ENCODE data around the gene SAMSN1.

The SAMSN1 gene

DNA sequence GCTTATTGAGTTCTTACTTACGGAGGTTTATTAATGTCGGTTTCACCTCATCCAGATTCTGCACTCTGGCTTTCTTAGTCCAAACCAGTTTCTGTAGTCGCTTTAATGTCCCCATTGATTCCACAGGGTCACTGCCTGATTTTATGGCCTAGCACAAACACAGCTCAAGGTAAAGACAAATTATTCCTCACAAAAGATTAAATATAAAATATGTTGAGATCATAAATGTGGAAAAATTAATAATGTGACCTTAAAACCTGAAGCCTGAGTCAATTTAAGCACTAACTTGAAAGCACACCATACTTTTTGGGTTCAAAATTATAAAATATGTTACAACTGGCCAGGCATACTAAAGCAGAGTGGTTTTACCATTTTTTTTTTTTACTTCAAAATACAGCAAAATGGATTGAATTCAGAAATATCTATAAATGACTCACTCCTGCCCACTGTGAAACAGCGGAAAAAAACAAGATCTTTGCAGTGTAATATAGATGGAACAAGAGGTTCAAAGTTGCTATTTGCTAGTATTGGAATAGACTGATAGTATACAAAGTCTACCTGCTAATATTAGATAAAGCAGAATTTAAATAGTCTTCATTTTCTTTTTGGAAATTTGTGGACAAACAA lies 37.6 kb upstream of the SAMSN1 start:
- Histone ChIP-seq H3K27me3 (ENCODE audit: low read depth, low read length) (no peaks in the 10 kb centered on the region), H3K4me3 (ENCODE audit: low read depth in 1 of 2, low read length in 2 of 2) (no peak overlapping the region), H3K4me1 (ENCODE audit: control insufficient read depth in 1 of 2, insufficient read depth in 2 of 2, low read length in 2 of 2) (no peaks in the 10 kb centered on the region), H3K27ac (ENCODE audit: low read length) (no peak overlapping the region), H3K9me3 (ENCODE audit: control insufficient read depth in 1 of 2, low read length in 2 of 2) (no peaks in the 10 kb centered on the region), H3K36me3 (ENCODE audit: control insufficient read depth in 1 of 2, insufficient read depth in 2 of 2, low read length in 2 of 2) (no peaks in the 10 kb centered on the region)

DNA sequence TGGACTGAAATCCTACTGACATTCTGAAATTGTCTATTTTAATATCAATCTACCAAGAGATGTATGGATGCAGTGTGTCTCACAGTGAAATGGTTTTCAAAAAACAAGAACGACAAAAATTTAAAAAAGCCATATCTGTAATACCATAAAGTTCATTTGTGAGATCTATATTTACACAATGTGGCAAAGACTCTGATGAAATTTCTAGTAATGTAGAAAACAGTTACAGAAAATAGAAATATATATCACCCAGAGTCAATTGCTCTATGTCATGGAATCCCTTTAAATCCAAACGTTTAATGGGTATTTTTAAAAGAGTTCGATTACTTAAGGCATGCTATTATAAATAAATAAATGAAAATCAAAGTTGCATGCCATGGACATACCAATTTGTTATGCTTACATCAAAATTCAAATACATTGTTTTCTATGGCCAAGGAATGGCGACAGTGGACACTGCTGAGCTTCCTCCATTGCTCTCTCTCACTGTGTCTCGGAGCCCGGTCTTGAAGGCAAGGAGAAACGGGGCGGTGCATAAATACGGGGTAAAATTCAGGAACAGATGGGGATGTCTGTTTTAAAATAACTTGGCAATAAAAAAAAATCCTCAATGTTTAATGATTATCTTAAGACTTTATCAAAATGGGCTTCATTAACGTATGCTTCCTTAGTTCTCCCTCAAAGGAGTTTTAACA lies 37.0 kb upstream of the SAMSN1 start:
- Histone ChIP-seq H3K27ac (ENCODE audit: low read length) (no peak overlapping the region), H3K9me3 (ENCODE audit: control insufficient read depth in 1 of 2, low read length in 2 of 2) (no peaks in the 10 kb centered on the region), H3K36me3 (ENCODE audit: control insufficient read depth in 1 of 2, insufficient read depth in 2 of 2, low read length in 2 of 2) (no peaks in the 10 kb centered on the region)

DNA sequence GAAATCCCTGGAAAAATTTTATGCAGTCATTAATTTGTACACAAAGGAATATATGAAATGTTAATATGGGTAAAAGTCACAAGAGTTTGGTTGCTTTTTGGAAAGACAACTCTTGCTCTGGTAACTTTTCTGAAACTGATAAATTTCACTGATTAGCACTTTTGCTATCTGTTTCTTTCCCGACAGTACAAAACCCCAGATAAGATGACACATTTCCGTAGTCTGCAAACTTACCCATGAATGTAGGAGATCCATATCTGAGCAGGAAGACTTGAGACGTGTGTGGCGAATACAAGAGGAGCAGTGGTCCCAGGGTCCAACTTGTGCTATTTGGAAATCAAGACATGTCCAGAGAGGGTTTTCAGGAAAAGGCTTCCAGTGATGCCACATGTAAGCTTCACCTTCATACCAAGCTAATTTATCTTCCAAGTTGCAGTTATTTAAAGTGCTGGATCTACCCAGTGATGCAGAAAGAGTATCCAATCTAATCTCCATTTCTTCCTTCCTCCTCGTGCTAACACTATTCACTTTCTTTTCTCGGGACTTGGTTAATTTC lies 35.9 kb upstream of the SAMSN1 start:
- no peaks in the 10 kb centered on the region for H3K27me3 ChIP-seq (ENCODE audit: low read depth, low read length)
- no peaks in the 10 kb centered on the region for H3K9me3 ChIP-seq (ENCODE audit: control insufficient read depth in 1 of 2, low read length in 2 of 2)
- no peak overlapping the region for H3K4me3 ChIP-seq (ENCODE audit: low read depth in 1 of 2, low read length in 2 of 2)
- no peaks in the 10 kb centered on the region for H3K36me3 ChIP-seq (ENCODE audit: control insufficient read depth in 1 of 2, insufficient read depth in 2 of 2, low read length in 2 of 2)
- H3K4me1 ChIP-seq (ENCODE audit: control insufficient read depth in 1 of 2, insufficient read depth in 2 of 2, low read length in 2 of 2) = no peaks in the 10 kb centered on the region
- H3K27ac ChIP-seq (ENCODE audit: low read length) = no peak overlapping the region

More for the DNA sequence above, 37.0 kb upstream of the SAMSN1 start:
- no peak overlapping the region for H3K4me3 ChIP-seq (ENCODE audit: low read depth in 1 of 2, low read length in 2 of 2)
- no peaks in the 10 kb centered on the region for H3K4me1 ChIP-seq (ENCODE audit: control insufficient read depth in 1 of 2, insufficient read depth in 2 of 2, low read length in 2 of 2)
- H3K27me3 ChIP-seq (ENCODE audit: low read depth, low read length) = no peaks in the 10 kb centered on the region

DNA sequence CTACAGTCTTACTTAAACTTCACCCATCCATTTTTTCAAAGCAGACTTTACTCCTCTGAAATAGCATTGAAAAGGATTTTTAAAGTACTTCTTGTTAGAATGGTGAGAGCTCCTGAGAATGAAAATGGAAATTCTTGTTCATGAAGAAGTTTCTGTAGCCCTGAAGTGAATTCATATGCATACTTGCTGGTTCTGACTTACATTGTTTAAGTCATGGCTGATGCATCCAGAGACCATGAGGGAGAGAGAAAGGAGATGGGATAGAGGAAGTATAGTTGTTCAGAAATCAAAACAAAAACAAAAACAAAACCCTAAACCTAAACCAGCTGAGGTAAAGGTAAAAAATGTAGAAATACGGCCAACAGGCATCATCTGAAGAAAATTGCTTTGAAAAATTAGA lies 27.1 kb upstream of the SAMSN1 start:
- no peak overlapping the region for H3K27ac ChIP-seq (ENCODE audit: low read length)
- no peaks in the 10 kb centered on the region for H3K27me3 ChIP-seq (ENCODE audit: low read depth, low read length)
- no peaks in the 10 kb centered on the region for H3K4me1 ChIP-seq (ENCODE audit: control insufficient read depth in 1 of 2, insufficient read depth in 2 of 2, low read length in 2 of 2)
- no peaks in the 10 kb centered on the region for H3K9me3 ChIP-seq (ENCODE audit: control insufficient read depth in 1 of 2, low read length in 2 of 2)
- H3K4me3 ChIP-seq (ENCODE audit: low read depth in 1 of 2, low read length in 2 of 2) = no peak overlapping the region
- no peaks in the 10 kb centered on the region for H3K36me3 ChIP-seq (ENCODE audit: control insufficient read depth in 1 of 2, insufficient read depth in 2 of 2, low read length in 2 of 2)

DNA sequence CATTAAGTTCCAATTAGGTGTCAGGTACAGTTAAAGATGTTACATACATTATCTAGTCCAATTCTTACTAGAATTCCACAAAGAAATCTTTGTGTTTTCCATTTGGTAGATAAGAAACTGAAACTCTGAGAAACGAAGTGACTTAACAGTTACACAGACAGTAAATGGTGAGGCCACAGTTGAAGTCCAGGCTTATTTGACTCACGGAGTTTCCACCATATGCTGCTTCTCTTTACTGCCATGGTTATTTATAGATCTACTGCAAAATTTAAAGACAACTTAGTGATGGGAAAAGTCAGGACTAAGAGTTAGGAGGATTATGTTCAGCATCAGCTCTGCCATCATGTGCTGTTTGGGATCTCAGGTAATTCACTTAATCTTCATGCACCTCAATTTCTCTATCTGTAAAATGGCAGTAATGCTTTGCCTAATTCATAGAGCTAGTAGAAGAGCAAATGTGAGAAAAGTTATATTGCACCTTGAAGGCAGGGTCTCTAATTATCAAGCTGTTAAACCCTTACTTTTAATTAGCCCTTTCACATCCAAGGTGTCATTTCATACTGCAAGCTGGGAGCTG lies 26.2 kb upstream of the SAMSN1 start:
- H3K36me3 ChIP-seq (ENCODE audit: control insufficient read depth in 1 of 2, insufficient read depth in 2 of 2, low read length in 2 of 2) = no peaks in the 10 kb centered on the region
- no peak overlapping the region for H3K27ac ChIP-seq (ENCODE audit: low read length)
- no peaks in the 10 kb centered on the region for H3K27me3 ChIP-seq (ENCODE audit: low read depth, low read length)
- H3K4me3 ChIP-seq (ENCODE audit: low read depth in 1 of 2, low read length in 2 of 2) = no peak overlapping the region
- no peaks in the 10 kb centered on the region for H3K9me3 ChIP-seq (ENCODE audit: control insufficient read depth in 1 of 2, low read length in 2 of 2)
- no peaks in the 10 kb centered on the region for H3K4me1 ChIP-seq (ENCODE audit: control insufficient read depth in 1 of 2, insufficient read depth in 2 of 2, low read length in 2 of 2)

DNA sequence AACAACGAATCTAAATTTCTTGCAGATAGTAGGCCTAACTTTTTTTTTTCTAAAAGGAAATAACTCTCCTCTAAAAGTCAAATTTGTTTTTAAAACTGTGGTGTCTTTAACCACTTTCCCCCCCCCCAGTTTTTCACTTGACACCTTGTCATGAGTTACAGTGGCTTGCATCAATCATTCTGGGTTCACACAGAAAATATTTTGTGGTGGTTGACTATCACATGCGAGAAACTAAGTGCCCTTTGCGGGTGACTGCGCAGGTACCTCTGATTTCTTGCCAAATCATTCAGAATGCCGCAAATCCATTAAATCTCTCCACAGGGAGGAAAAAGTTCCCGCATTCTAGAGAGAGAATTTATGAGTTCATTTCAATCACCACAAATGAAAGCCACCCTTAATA lies 23.8 kb upstream of the SAMSN1 start:
- Histone ChIP-seq H3K27ac (ENCODE audit: low read length) (no peak overlapping the region), H3K4me3 (ENCODE audit: low read depth in 1 of 2, low read length in 2 of 2) (no peak overlapping the region), H3K4me1 (ENCODE audit: control insufficient read depth in 1 of 2, insufficient read depth in 2 of 2, low read length in 2 of 2) (no peaks in the 10 kb centered on the region), H3K36me3 (ENCODE audit: control insufficient read depth in 1 of 2, insufficient read depth in 2 of 2, low read length in 2 of 2) (no peaks in the 10 kb centered on the region), H3K27me3 (ENCODE audit: low read depth, low read length) (no peaks in the 10 kb centered on the region), H3K9me3 (ENCODE audit: control insufficient read depth in 1 of 2, low read length in 2 of 2) (no peaks in the 10 kb centered on the region)

DNA sequence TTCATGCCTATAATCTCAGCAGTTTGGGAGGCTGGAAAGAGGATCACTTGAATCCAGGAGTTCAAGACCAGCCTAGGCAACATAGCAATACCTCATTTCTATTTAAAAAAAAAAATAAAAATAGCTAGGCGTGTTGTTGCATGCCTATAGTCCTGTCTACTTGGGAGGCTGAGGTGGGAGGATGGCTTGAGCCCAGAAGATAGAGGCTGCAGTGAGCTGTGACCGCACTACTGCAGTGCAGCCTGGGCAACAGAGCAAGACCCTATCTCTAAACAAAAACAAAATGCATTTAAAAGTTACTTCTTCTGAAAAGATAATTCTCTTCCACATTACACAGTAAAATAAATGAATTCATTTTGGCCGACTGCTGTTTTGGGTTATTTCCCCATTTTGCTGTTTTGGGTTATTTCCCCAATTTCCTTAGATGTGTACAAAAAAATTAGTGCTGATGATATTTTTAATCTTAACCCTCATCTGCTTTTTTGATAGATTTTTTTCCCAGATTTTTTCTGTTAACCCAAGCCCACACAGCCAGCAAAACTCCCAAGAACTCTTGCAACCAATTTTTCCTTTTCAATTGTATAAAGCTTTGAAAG lies 23.0 kb upstream of the SAMSN1 start:
- Histone ChIP-seq H3K4me3 (ENCODE audit: low read depth in 1 of 2, low read length in 2 of 2) (no peak overlapping the region), H3K27ac (ENCODE audit: low read length) (no peak overlapping the region), H3K36me3 (ENCODE audit: control insufficient read depth in 1 of 2, insufficient read depth in 2 of 2, low read length in 2 of 2) (no peaks in the 10 kb centered on the region)

DNA sequence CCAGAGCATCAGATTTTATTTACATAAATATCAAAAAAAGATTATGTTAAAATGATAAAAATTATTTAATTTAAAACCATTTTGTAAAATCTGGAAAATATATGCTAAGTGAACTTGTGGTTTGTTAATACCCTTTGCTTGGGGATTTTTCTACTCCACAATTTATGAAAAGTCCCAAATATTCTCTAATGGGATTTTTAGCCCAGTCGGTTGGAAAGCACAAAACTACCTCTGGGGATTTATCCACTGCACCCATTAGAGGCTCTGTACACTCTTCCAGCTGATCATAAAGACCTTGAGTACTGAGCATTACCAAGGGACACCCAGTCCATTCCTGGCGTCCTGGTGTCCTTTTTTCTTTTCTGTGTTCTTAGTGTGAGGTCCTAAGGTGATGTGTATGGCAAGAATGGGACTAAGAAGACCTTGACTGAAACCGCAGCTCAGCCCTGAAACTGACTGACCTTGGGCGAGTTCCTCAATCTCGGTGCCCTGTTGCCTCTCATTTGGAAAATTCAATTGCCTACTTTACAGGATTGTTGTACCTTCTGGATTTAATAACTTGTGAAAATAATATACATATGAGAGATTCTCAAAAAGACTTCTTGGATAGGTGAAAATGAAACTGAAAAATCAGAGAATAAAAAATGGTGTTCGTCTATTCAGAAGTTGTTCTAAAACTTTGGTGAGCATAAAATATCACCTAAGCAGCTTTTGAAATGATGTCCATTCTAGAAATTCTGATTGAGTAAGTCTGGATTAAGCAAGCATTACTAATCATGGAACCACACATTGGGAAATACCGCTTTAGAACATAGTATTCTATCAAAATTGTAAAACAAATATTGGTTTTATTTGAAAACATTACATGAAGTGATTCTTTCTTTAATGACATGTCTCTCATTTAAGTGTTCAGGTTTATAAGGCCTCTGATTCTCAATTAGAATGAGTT lies 21.5 kb upstream of the SAMSN1 start:
- Histone ChIP-seq H3K27ac (ENCODE audit: low read length) (no peak overlapping the region), H3K36me3 (ENCODE audit: control insufficient read depth in 1 of 2, insufficient read depth in 2 of 2, low read length in 2 of 2) (no peaks in the 10 kb centered on the region), H3K4me1 (ENCODE audit: control insufficient read depth in 1 of 2, insufficient read depth in 2 of 2, low read length in 2 of 2) (no peaks in the 10 kb centered on the region), H3K4me3 (ENCODE audit: low read depth in 1 of 2, low read length in 2 of 2) (no peak overlapping the region), H3K9me3 (ENCODE audit: control insufficient read depth in 1 of 2, low read length in 2 of 2) (no peaks in the 10 kb centered on the region), H3K27me3 (ENCODE audit: low read depth, low read length) (no peaks in the 10 kb centered on the region)

More for the DNA sequence above, 23.0 kb upstream of the SAMSN1 start:
- H3K27me3 ChIP-seq (ENCODE audit: low read depth, low read length) = no peaks in the 10 kb centered on the region
- H3K4me1 ChIP-seq (ENCODE audit: control insufficient read depth in 1 of 2, insufficient read depth in 2 of 2, low read length in 2 of 2) = no peaks in the 10 kb centered on the region
- no peaks in the 10 kb centered on the region for H3K9me3 ChIP-seq (ENCODE audit: control insufficient read depth in 1 of 2, low read length in 2 of 2)

DNA sequence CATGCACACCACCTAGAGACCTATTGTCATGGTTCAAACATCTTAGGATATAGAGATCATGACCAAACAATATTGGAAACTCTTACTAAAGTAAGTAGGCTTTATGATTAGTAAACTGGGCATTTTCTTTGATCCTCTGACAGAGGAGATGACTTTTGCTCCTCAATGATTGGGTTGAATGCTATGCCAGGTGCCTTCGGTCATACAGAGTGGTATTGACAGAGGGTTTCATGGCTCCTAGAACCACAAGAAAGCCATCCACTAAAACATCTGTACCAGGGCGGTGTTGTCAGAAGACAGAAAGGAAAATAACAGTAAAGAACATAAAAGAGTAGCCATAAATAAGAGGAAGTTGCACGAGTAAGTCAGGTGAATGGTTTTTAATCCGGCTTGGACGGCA lies 20.8 kb upstream of the SAMSN1 start:
- Histone ChIP-seq H3K27ac (ENCODE audit: low read length) (no peak overlapping the region), H3K4me1 (ENCODE audit: control insufficient read depth in 1 of 2, insufficient read depth in 2 of 2, low read length in 2 of 2) (no peaks in the 10 kb centered on the region), H3K27me3 (ENCODE audit: low read depth, low read length) (no peaks in the 10 kb centered on the region), H3K36me3 (ENCODE audit: control insufficient read depth in 1 of 2, insufficient read depth in 2 of 2, low read length in 2 of 2) (no peaks in the 10 kb centered on the region), H3K4me3 (ENCODE audit: low read depth in 1 of 2, low read length in 2 of 2) (no peak overlapping the region), H3K9me3 (ENCODE audit: control insufficient read depth in 1 of 2, low read length in 2 of 2) (no peaks in the 10 kb centered on the region)

DNA sequence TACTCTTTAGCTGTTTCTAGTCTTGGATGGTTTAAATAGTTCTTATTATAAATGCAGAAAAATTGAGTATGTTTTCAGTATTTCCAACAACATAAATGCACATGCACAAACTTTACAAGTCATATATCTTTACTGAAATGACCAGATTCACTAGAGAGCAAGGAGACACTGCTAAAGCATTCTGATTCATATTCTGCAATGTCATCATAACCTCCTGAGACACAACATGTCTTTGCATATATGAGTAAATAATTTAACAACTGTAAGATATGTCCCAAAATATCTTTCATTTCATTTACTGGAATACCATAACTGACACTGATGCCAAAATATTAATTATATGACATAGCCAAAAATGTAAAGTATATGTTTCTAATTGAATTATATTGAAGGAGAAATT lies 16.8 kb upstream of the SAMSN1 start:
- no peaks in the 10 kb centered on the region for H3K36me3 ChIP-seq (ENCODE audit: control insufficient read depth in 1 of 2, insufficient read depth in 2 of 2, low read length in 2 of 2)
- no peaks in the 10 kb centered on the region for H3K27me3 ChIP-seq (ENCODE audit: low read depth, low read length)
- peaks cover 0 to 4% of the 10 kb centered on the region in 2 donors for H3K9me3 ChIP-seq (ENCODE audit: control insufficient read depth in 1 of 2, low read length in 2 of 2)
- H3K4me3 ChIP-seq (ENCODE audit: low read depth in 1 of 2, low read length in 2 of 2) = no peak overlapping the region
- no peaks in the 10 kb centered on the region for H3K4me1 ChIP-seq (ENCODE audit: control insufficient read depth in 1 of 2, insufficient read depth in 2 of 2, low read length in 2 of 2)
- H3K27ac ChIP-seq (ENCODE audit: low read length) = no peak overlapping the region
